ENCODE results near the gene PSMD13.

Gene PSMD13

GRCh38 chr11:291281-292210 is 54.8 kb downstream of the PSMD13 start:
- Histone ChIP-seq H3K27me3 (peaks cover 49% of the 10 kb centered on the region), H3K9me3 (no peaks in the 10 kb centered on the region), H3K4me3 (ENCODE audit: low read depth in 1 of 2, low read length in 1 of 2) (no peak overlapping the region), H3K4me1 (ENCODE audit: control insufficient read depth in 1 of 2, insufficient read depth in 1 of 2, low read depth in 1 of 2, low read length in 1 of 2) (peaks cover 19 to 34% of the 10 kb centered on the region in 2 experiments), H3K36me3 (peaks cover 37% of the 10 kb centered on the region), H3K27ac (no peak overlapping the region)
- TF ChIP-seq CTCF (IDR thresholded peaks at IDR 0.05), result no peak

GRCh38 chr11:292211-293121 is 55.7 kb downstream of the PSMD13 start:
- TF ChIP-seq CTCF (IDR thresholded peaks at IDR 0.05), result no peak
- peaks cover 37% of the 10 kb centered on the region for H3K36me3 ChIP-seq

GRCh38 chr11:293271-293851 is 56.6 kb downstream of the PSMD13 start:
- Histone ChIP-seq H3K27ac (no peak overlapping the region), H3K4me3 (ENCODE audit: low read depth in 1 of 2, low read length in 1 of 2) (no peak overlapping the region), H3K4me1 (ENCODE audit: control insufficient read depth in 1 of 2, insufficient read depth in 1 of 2, low read depth in 1 of 2, low read length in 1 of 2) (peaks cover 13 to 20% of the 10 kb centered on the region in 2 experiments), H3K27me3 (peaks cover 46% of the 10 kb centered on the region), H3K36me3 (peaks cover 37% of the 10 kb centered on the region), H3K9me3 (no peaks in the 10 kb centered on the region)
- TF ChIP-seq CTCF (IDR thresholded peaks at IDR 0.05), result no peak

More at GRCh38 chr11:292211-293121, 55.7 kb downstream of the PSMD13 start:
- H3K4me1 ChIP-seq (ENCODE audit: control insufficient read depth in 1 of 2, insufficient read depth in 1 of 2, low read depth in 1 of 2, low read length in 1 of 2), result peaks cover 19 to 28% of the 10 kb centered on the region in 2 experiments
- peak overlapping the region; percentile 27 for H3K27ac ChIP-seq
- H3K4me3 ChIP-seq (ENCODE audit: low read depth in 1 of 2, low read length in 1 of 2), result no peak overlapping the region
- H3K27me3 ChIP-seq, result peaks cover 48% of the 10 kb centered on the region
- H3K9me3 ChIP-seq, result no peaks in the 10 kb centered on the region

- H3K36me3 ChIP-seq, result peaks cover 37% of the 10 kb centered on the region
- H3K27ac ChIP-seq, result no peak overlapping the region
- peaks cover 13 to 19% of the 10 kb centered on the region in 2 experiments for H3K4me1 ChIP-seq (ENCODE audit: control insufficient read depth in 1 of 2, insufficient read depth in 1 of 2, low read depth in 1 of 2, low read length in 1 of 2)
- no peaks in the 10 kb centered on the region for H3K9me3 ChIP-seq
- peaks cover 51% of the 10 kb centered on the region for H3K27me3 ChIP-seq
- no peak for TF ChIP-seq CTCF (IDR thresholded peaks at IDR 0.05)
- H3K4me3 ChIP-seq (ENCODE audit: low read depth in 1 of 2, low read length in 1 of 2), result no peak overlapping the region
Observed at GRCh38 chr11:293852-294661, 57.3 kb downstream of the PSMD13 start.
